Stimulated activated naive CD4-positive, alpha-beta T cell (primary cell): ENCODE measurements around the gene CCSER2.
"Not testable (repeated sequence)": the region's sequence is repeated elsewhere in the genome, so short reads cannot be mapped to it uniquely, and the experiment has no call there.

ENCODE experiments used
- DNase-seq, 6 experiments: peaks; one replicate each; lab custom pipeline; 2025; lab: John Stamatoyannopoulos, UW

CCSER2 gene

DNA sequence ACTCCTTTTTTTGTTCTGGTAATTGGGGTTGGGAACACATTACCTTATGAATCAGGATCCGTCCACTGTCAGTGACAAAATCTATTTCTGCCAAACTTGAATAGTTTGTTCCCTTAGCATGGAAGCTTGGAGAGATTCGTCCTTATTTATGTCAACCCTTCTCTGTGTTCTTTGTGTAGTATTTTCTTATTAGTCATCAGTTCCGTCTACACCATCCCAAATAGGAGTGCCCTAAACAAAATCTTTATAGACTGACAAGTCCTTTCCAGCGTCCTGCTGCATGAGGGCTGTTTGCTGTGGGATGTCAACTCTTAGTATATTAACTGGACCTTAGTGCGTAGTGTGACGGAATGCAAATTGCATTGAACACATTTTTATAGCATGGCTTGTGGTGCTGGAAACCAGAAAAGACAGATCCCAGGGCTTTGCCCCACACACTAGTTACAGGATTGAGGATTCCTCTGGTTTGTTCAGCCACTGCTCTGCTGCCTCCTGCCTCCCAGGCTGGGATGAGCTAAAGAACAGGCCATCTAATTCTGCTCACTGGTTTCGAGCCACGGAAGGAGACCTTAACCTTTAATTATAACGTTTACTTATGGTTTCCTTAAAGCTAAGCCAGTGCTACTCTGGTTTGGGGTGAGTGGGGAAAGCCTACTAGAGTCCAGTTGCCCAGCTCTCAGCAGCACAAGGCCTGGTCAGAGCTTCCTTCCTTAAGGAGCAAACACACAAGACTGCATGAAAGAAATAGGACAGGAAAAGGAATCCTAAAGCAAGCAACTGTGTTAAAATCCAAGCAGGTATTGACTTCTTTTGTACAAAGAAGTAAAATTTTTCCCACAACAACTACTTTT is 194.4 kb downstream of the CCSER2 start:
- no peak for DNase-seq

DNA sequence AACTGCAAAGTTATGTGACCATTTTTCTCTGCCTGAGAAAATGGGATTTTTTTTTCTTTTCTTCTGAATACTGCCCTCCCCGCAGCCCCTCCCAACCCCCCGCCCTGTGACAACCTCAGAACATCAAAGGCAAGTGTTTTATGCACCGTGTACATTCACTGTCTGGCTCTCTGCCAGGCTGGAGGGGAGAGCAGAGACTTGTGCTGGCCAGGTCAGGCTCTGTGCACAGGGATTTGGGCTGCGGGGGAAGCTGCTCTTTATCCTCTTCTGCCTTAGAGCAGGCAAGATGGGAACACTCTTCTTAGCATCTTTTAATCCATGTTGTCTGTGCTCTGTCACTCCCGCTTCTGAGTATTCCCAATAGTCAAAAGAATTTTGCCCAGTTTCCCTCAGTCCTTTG is 195.1 kb downstream of the CCSER2 start:
- no peak for DNase-seq

DNA sequence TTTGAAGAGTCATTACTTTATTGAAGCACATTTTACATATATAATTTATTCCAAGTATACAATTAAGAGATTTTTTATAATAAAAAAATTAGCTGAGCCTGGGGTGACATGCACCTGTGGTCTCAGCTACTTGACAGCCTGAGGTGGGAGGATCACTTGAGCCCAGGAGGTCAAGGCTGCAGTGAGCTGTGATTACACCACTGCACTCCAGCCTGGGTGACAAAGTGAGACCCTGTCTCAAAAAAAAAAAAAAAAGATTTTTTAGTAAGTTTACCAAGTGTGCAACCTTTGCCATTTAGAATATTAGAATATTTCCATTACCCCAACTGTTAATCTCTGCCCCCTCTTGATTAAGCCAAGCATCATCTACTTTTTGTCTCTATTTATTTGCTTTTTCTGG is 196.0 kb downstream of the CCSER2 start:
- no peak for DNase-seq

DNA sequence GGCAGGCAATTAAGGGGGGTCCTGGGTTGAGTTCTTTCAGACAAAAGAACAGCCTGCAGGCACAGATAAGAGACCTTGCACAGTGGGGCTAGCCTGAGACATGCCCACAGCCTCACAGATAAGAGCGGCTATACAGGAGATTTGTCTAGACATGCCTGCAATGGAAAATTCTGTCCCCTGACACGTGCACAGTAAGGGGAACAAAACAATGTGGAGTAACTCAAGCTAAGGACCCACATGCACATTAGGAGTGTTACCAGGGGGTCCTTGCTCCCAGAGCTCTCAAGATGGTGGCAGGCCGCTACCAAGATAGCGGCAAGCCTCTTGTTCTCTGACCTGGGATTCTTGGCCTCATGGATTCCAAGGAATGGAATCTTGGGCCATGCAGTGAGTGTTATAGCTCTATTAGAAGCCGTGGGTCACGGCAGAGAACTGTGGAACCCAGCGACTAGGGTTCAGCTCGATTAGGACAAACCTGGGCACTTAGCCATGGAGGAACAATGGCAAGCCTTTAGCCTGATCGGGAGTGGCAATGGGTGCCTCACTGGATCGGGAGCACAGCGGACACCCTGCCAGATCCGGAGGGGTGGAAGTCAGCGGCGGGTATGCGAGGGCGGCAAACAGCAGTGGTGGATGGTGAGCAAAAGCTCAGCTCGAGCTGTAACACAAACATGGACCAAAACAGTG is 196.9 kb downstream of the CCSER2 start:
- DNase-seq, result no peak

DNA sequence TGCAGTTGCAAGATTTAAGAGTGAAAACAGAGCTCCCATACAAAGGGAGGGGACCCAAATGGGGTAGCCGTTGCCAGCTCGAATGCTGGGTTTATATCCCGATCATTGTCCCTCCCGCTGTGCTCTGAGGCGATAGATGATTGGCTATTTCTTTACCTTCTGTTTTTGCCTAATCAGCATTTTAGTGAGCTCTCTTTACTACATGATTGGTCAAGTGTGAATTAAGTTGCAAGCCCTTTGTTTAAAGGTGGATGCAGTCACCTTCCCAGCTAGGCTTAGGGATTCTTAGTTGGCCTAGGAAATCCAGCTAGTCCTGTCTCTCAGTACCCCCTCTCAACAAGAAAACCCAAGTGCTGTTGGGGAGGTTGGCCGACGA is 197.4 kb downstream of the CCSER2 start:
- DNase-seq, result not testable (repeated sequence)

DNA sequence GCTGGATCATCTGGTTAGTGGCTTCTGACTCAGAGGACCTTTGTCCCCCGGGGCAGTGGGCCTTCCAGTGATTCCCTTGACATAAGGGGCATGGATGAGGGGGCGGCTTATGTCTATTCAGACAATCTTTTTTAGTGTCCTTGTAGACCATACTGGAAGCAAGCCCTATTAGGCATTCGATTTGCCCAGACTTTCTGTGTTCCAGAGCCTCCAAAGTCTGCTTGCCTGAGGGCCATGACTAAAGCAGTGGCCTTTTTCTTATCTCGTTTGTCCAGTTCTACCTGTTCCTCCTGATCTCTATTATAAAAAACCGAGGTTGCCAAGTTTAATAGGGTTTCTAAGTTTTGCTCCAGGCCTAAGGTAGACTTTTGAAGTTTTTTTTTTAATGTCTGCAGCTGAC is 199.0 kb downstream of the CCSER2 start:
- DNase-seq, result not testable (repeated sequence)

DNA sequence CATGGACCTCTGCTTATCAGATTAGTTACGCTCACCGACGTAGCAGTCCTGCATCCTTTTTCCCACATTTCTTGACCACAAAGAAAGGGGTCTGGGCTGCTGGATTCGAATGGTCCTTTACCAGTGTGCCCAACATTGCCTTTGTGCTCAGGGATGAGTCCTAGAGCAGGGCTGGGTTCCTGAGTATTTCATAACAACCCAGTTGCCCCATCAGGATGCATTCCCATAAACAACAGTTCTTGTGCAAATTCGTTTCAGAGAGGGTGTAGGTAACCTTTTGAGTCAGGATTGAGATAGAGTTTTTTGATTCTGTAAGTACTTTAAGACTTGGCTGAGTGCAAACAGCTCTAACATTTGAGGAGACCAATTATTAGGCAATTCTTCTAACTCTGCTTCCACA is 200.1 kb downstream of the CCSER2 start:
- not testable (repeated sequence) for DNase-seq

DNA sequence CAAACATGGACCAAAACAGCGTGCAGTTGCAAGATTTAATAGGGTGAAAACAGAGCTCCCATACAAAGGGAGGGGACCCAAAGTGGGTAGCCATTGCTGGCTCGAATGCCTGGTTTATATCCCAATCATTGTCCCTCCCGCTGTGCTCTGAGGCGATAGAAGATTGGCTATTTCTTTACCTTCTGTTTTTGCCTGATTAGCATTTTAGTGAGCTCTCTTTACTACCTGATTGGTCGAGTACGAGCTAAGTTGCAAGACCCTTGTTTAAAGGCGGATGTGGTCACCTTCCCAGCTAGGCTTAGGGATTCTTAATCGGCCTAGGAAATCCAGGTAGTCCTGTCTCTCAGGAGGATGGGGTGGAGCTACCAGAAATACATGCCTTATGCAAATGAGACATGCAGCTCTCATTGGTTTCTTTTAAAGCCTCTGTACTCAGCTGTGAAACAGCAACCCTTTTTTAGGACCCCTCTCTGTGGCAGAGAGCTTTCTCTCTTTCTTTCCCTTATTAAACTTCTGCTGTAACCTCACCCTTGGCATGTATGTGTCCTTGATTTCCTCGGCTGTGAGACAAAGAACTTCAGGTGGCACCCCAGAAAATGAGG is 202.4 kb downstream of the CCSER2 start:
- no peak for DNase-seq

DNA sequence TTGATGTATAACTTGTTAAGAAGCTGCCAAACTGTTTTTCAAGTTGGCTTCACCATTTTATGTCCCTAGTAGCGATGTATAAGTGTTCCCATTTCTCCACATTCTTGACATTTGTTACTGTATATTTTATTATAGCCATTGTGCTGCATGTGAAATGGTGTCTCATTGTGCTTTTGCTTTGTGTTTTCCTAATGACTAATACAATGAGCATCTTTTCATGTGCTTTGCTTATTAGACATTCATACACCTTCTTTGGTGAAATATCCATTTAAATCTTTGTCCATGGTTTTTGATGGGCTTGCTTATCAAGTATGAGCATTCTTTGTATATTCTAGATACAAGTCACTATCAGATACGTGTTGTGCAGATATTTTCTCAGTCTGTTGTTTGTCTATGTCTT is 203.0 kb downstream of the CCSER2 start:
- no peak for DNase-seq

DNA sequence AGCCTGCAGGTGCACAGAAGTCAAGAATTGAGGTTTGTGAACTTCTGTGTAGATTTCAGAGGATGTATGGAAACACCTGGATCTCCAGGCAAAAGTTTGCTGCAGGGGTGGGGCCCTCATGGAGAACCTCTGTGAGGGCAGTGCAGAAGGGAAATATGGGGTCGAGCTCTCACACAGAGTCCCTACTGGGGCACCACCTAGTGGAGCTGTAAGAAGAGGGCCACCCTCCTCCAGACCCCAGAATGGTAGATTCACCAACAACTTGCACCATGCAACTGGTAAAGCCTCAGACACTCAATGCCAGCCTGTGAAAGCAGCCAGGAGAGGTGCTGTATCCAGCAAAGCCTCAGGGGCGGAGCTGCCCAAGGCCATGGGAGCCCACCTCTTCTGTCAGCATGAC is 205.8 kb downstream of the CCSER2 start:
- DNase-seq, result no peak

DNA sequence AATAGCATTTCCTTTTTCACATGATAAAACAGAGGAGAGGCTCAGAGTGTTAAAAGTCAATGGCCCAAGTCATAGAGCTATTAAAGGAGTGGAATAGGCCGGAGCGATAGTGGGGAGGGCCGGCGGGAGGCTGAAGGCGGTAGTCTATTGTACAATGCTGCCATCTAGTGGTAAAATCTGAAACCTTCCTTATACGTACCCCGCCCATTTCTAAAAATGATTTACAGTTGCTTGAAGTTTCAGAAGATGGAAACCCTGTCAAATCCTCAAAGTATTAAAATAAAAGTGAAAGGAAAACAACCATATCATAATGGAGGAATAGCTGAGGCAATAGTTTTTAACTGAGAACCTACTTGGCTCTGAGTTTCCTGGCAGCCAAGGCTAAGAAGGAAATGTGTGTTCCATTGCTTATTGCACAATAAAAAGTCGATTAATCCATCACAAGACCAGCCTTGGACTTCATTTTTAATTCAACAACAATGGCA is 209.1 kb downstream of the CCSER2 start:
- peak in 4 of 6 experiments; percentile 9 to 74 (median 43) for DNase-seq

DNA sequence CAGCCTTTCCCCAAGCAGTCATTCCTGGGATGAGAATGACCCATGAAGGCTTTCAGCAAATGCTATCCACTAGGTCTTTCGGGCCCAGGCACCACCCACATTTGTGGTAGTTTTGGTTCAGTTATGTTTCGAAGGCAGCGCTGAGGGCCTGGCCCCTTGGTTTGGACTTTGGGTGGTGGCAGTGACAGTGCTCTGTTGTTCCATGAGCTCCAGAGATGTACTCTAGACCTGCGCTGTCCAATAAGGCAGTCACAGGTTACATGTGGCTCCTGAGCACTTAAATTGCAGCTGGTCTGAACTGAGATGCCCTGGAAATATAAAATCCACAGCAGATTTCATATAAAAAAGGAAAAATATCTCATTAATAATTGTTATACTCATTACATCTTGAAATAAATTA is 209.6 kb downstream of the CCSER2 start:
- no peak for DNase-seq

DNA sequence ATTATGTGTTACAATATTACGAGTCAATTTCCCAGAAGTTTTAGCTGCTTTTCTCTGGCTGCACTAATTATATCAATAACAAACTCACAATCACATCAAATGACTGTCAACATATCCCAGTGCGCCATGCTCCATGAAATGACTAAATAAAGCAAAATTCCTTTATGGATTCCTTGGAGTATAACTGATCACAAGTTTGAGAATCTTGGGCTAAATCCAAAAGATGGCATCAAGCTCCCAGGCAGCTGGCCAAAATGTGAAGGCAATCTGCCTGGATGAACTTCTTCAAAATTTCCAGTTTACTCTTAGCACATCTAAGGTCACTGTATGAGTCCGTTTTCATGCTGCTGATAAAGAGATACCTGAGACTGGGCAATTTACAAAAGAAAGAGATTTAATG is 210.8 kb downstream of the CCSER2 start:
- DNase-seq, result no peak

DNA sequence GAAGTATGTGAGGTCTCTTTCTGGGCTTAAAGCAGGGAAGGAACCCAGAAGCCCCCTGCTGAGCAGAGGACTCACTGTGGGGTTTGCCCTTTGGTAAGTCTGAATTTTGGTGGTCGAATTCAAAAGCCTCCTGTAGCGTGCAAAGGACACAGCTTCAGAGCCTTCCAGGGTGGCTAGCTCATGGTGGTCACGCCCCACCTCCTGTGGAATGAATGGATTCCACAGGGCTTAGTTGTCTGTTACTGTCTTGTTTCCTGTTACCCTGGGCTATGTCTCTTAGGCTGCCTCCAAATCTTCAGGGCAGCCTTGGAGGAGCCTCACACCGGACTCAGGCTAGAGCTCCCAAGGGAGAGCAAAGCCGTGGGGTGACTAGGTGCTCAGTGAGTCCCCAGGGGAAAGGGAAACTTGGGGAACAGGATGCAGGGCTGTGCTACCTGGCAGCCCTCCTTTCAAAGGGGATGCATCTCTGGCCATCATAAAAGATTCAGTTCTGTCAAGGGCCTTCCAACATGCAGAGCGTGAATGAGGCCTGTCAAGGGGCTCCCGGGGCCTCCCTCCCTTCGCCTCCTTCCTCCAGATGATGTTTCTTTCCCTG is 211.7 kb downstream of the CCSER2 start:
- DNase-seq, result no peak

DNA sequence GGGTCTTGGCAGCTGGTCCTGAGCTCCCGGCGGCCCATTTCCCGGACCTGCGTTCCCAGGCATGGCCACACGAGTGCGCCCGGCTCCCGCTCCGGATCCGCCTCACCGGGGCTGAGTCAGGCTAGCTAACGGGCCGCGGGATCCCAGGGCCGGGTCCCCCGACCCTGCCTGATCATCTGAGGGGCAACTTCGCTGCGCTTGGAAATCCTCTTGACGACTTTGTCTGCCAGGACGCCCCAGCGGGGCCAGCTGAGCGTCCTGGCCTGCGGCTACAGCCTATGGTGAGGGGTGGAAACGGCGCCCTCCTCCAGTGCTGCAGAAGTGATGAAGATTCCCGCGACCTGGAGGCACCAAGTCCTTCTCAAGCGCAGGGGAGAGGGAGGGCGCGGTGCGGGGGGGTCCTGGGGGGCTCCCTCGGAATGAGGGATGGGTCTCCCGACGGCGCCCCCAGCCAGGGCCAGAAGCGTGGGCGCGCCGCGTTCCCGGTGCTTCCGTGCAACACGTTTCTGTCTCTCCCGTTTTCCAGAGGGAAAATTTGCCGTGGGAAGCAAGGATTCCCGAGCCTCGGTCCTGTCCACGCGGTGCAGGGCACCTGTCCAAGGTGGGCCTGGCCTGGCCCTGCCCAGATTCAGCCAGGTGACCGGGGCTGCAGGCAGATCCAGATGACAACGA is 212.4 kb downstream of the CCSER2 start:
- DNase-seq, result peak in 5 of 6 experiments; percentile 27 to 64 (median 41)

DNA sequence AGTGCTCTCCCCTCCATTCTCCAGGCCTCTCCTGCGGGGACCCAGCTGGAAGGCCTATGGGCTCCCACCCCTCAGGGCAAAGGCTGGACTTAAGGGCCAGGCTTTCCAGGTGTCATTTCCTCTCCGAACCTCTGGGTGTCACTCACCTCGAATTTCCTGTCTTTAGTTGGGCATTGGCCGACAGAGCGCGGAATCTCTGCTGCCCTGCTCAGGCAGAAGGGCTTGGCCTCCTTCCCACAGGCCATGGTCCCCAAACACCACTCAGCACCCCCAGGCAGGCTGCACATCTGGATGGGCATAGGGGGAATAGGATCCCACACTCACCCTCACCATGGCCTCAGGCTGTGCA is 212.9 kb downstream of the CCSER2 start:
- no peak for DNase-seq

DNA sequence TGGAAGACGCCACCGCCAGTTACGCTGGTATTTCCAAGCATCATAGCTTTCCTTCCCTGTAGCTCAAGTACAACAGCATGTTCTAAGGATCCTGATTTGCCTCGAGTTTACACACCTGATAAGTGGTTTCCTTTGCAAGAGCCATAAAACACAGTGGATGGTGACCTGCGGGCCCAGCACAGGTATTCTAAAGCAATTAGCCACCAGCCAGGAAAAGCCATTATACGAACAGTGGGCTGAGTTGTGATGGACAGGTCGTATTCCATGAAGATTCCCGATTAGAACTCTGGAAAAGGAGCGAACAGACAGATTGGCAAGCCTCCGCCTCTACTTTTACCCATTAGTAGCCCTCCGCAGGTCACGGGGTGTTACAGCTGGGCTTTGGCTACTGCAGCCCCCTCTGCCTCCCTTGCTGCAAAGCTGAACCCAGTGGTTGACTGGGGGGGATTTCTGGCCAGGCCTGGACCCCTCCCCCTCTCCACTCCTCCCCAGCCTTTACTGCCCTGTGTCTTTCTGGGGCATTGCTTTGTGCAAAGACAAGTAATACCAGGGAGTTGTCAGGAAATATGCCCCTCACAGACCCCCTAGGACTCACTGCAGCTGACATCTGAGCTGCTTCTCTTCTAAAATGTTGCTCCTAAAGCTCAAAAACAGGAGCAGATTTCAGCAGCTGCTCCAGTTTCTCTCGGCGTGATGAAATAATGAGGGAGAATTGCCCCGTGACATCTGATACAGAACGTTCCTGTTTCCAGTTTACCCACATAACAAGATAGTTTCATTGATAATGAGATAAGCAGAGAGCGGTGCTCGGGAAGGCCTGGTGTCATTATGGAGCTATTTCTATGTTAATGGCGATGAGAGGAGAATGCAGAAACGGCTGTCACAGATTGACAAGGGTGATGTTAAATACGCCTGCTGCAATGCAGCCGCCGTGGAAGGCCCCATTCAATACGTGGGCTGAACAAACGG is 214.4 kb downstream of the CCSER2 start:
- no peak for DNase-seq

DNA sequence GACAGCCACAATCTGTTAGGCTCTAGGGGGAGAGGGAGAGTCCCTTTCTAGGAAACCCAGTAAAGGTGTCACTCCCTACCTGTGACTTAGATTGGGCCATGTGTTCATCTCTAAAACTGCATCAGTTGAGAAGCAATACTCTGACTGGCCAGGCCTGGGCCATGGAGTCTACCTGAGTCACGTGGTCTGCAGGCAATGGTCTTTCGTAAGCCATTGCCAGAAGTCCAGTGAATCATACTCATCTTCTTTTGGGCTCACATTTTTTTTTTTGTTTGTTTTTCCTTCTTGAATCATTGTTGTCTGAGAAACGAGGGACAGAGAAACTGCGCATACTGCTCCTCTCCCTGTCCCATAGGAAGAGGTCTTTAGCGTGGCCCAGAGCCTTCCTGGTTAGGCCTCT is 215.6 kb downstream of the CCSER2 start:
- DNase-seq, result no peak

DNA sequence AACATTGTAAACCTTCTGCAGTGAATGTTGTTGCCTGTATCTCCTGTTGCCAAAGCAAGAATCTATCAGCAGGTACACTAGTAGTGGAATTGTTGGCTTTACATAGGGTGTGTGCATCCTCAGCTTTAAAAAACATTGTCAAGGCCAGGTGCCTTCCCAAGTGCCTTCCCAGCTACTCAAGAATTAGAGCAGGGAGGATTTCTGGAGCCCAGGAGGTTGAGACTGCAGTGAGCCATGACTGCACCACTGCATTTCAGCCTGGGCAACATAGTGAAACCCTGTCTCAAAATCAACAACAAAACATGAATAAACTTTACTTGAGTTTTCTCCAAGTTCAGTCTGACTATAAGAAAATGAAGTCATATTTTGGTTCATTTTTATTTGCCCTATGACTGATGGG is 217.3 kb downstream of the CCSER2 start:
- DNase-seq, result no peak

DNA sequence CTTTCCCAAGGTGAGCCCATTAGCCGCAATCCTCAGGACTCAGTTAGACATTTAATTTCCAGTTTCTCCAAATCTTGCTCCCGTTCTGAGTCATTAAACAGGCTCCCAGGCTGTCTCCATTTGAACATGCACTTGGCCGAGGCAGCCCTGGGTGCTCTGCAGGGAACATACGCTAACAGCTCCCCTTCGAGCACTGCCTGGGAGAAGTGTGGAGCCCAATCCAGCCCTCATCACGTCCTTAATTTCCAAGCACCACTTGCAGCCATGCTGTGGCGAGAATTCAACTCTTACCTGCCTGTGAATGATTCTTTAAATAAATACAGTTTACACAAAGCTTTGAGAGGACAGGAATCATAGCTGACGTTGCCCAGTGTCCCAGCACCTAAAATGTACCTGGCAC is 218.2 kb downstream of the CCSER2 start:
- DNase-seq, result no peak

DNA sequence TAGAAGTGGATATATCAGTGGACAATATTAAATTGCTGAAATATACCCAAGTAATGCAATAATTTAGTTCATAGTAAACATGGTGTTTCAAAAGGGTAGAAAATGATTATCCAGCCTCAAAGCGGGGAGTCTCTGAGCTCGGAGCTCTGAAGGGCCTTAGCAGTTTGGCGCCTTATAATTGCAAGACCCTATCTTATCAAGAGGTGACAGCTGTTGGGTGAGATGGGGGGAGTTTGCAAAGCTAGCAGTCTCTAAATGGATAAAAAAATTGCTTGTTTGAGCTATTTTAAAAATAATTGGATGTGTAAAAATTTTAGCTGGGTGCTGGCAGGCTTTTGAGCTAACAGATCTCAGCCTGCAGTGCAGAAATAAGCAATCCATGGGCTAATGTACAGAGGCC is 219.2 kb downstream of the CCSER2 start:
- DNase-seq, result no peak
